ENCODE results near the gene CACNA1C.

The CACNA1C gene

GRCh38 chr12:2273288-2273687, 220.5 kb downstream of the CACNA1C start:
- no peak overlapping the region for H3K4me3 ChIP-seq (replicated peaks in 1 of 2; ENCODE audit: low read depth in 2 of 2, low read length in 2 of 2)
- DNase-seq (ENCODE audit: low read depth in 2 of 2) = peak; percentile 58 to 71
- peak; percentile 41 for TF ChIP-seq CTCF (IDR thresholded peaks at IDR 0.05; ENCODE audit: low read depth, low read length)

DNA sequence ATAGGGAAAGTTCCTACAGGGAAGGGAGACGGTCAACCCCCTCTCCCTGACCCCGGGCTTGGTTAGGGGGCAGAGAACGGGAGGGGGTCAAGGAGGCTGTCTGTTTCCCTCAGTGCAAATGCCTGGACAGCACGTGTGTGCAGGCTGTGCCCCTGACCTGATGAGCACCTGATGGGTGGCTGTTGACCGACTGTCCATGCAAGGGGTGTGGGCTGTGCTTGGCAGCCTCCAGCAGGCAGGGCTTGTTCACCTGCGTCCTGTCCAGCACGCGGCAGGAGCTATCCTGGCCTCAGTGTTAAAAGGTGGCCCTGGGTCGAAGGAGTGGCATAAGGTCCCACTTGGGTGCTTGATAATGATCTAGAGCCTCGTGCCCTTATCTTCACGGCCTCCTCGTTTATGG, 221.0 kb downstream of the CACNA1C start:
- no peak for TF ChIP-seq CTCF (IDR thresholded peaks at IDR 0.05; ENCODE audit: low read depth, low read length)
- no peak for DNase-seq (ENCODE audit: low read depth in 2 of 2)
- no peak overlapping the region for H3K4me3 ChIP-seq (replicated peaks in 1 of 2; ENCODE audit: low read depth in 2 of 2, low read length in 2 of 2)

DNA sequence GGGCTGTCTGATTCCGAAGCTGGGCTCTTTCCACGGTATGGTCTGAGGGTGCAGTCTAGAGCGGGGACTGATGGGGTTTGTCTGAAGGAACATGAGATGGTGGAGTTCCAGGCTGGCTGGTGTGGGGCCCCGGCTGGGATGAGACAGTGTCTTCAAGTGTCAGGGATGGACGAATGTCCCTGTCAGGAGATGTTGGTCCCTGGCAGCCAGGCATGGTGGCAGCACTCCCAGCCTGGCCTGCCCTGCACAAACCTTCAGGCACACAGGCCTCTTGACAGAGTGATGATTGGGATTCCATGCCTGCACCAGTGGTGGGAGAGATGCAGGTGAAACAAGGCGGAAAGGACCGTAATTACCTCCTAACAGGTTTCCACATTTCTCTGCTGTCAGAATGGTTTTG, 221.9 kb downstream of the CACNA1C start:
- TF ChIP-seq CTCF (IDR thresholded peaks at IDR 0.05; ENCODE audit: low read depth, low read length) = no peak
- no peak for DNase-seq (ENCODE audit: low read depth in 2 of 2)
- H3K4me3 ChIP-seq (replicated peaks in 1 of 2; ENCODE audit: low read depth in 2 of 2, low read length in 2 of 2) = no peak overlapping the region

GRCh38 chr12:2276288-2277033, 223.7 kb downstream of the CACNA1C start:
- TF ChIP-seq CTCF (IDR thresholded peaks at IDR 0.05; ENCODE audit: low read depth, low read length) = no peak
- DNase-seq (ENCODE audit: low read depth in 2 of 2) = peak in 1 of 2 donors; percentile 38
- no peak overlapping the region for H3K4me3 ChIP-seq (replicated peaks in 1 of 2; ENCODE audit: low read depth in 2 of 2, low read length in 2 of 2)

DNA sequence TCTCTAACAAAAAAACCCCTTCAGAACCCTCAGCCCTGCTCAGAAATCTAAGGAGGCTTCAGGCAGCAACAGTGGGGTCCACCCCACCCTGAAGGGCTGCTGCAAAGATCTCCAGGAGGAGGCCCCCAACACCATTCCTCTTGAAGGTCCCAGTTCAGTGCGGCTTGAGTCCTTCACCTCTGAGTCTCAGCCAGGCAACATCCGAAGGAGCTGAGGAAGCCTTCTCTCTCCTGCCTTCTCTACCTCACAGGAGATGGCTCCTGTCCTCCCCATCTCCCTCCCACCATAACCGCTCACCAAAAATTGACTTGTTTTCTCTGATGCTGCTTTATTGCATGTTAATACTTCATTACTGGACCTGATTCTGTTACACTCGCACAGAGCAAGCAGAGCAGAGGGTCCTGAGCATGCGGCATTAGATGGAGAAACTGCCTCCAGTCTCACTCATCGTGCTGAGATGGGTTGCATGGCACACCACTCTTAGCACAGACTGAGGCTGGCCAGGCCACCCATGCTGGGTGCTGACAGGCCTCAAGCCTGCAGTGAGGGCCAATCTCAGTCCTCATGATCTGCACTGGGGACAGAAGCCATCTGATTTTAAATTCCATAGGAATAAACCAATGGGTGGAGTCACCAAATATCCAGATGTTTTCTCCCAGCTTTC, 224.8 kb downstream of the CACNA1C start:
- DNase-seq (ENCODE audit: low read depth in 2 of 2) = no peak
- no peak overlapping the region for H3K4me3 ChIP-seq (replicated peaks in 1 of 2; ENCODE audit: low read depth in 2 of 2, low read length in 2 of 2)
- no peak for TF ChIP-seq CTCF (IDR thresholded peaks at IDR 0.05; ENCODE audit: low read depth, low read length)

DNA sequence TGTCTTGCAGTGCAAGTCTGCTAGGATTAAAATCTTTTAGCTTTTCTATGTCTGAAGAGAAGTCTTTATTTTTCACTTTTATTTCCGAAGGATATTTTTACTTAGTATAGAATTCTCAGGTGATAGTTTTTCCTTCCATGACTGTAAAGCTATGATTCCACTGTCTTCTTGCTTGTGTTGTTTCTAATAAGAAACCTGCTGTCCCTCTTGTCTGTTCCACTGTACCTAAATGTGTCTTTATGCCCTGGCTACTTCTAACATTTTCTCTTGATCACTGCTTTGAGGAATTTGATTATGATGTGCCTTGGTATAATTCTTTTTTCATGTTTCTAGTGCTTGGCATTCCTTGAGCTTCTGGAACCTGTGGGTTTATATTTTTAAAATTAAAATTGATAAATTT, 228.7 kb downstream of the CACNA1C start:
- no peak overlapping the region for H3K4me3 ChIP-seq (replicated peaks in 1 of 2; ENCODE audit: low read depth in 2 of 2, low read length in 2 of 2)
- no peak for DNase-seq (ENCODE audit: low read depth in 2 of 2)
- no peak for TF ChIP-seq CTCF (IDR thresholded peaks at IDR 0.05; ENCODE audit: low read depth, low read length)
